Activated CD4-positive, alpha-beta T cell treated with anti-CD3 and anti-CD28 coated beads for 36 hours (primary cell): ENCODE results near the gene SH3BGRL3. TPM values are rescaled to one million over a fixed set of nuclear protein-coding genes. Genes with fewer than 3 reads are reported as not detected.
A peak's percentile ranks its signal among the peaks of the same experiment; 100 is the strongest.
"Not testable (repeated sequence)": the region's sequence is repeated elsewhere in the genome, so short reads cannot be mapped to it uniquely, and the experiment has no call there.

Source experiments
- ATAC-seq: fragments of 200-7000 bp; cut with Tn5 transposase; one replicate; pipeline ENCODE4 v1.10.0; 2021; ENCODE audit warnings: mild to moderate bottlenecking, moderate library complexity
- CTCF ChIA-PET: fragments of 350-600 bp; sonication (Branson Sonifier 250); formaldehyde crosslinking; loops from one replicate; lab custom pipeline; 2021; ENCODE audit warnings: antibody characterized with exemption; lab: Charles Lee
- POLR2A ChIA-PET: fragments of 350-600 bp; sonication (Branson Sonifier 250); formaldehyde crosslinking; loops from one replicate; lab custom pipeline; 2021; ENCODE audit warnings: antibody characterized with exemption, inconsistent platforms; lab: Charles Lee
- DNase-seq: peaks from one replicate; pipeline ENCODE4 v3.0.0-alpha.2; 2020
- H3K27ac Mint-ChIP-seq: one replicate; pipeline ENCODE4 v1.8.0; 2021; ENCODE audit warnings: mixed read lengths
- H3K27me3 Mint-ChIP-seq: one replicate; pipeline ENCODE4 v1.8.0; 2021; ENCODE audit warnings: mixed read lengths
- H3K36me3 Mint-ChIP-seq: one replicate; pipeline ENCODE4 v1.8.0; 2021; ENCODE audit warnings: low read depth, mixed read lengths
- H3K4me1 Mint-ChIP-seq: one replicate; pipeline ENCODE4 v1.8.0; 2021; ENCODE audit warnings: mixed read lengths
- H3K4me3 Mint-ChIP-seq: one replicate; pipeline ENCODE4 v1.8.0; 2021; ENCODE audit warnings: mild to moderate bottlenecking, moderate library complexity, mixed read lengths
- H3K9me3 Mint-ChIP-seq: one replicate; pipeline ENCODE4 v1.8.0; 2021; ENCODE audit warnings: low read depth, mixed read lengths
- intact Hi-C, 2 experiments: fragments of 100-400 bp; cut with DNase I in 1 of 2; cut with micrococcal nuclease in 1 of 2; formaldehyde crosslinking; loops; one replicate each; pipeline versions ENCODE4 v1.14.2 to v1.15.1; 2022 to 2024; cut with DNase I, micrococcal nuclease
- total RNA-seq, 2 experiments: library from RNA; stranded (reverse); gene quantifications; one replicate each; pipeline ENCODE4 v1.2.3, GENCODE V29; 2021

The SH3BGRL3 gene
- total RNA-seq, 2 experiments from 2014 or later: 267 to 381 TPM

DNA sequence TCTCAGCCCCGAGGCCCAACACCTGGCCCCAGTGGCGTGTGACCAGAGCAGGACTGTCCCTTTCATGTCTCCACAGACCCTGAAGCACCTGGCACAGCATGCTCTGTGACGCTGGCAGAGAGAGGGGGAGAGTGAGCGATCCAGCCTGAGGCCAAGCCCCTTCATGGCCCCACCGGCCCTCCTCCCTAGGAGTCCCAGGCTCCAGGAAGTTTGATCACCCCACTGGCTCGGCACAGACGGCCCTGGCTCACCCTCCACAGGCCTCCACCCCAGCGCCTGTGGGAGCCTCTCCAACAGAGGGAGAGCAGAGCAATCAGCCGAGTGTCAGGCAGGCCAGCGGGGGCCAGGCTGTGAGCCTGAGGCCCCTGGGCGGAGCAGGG, 11.0 kb downstream of the SH3BGRL3 start:
- H3K4me3 Mint-ChIP-seq: no peak overlapping the region
- ATAC-seq (no peak), DNase-seq (no peak)
- peak overlapping the region; percentile 96 for H3K27ac Mint-ChIP-seq
- H3K4me1 Mint-ChIP-seq: peaks cover 66% of the 10 kb centered on the region
- CTCF ChIA-PET: interaction anchor here (3.0 to 17.6 kb wide), 2 partner anchors 10 to 28 kb away, joined by 19 to 399 read pairs; partner anchors contain the start of gene CD52
- POLR2A ChIA-PET: no interaction called here
- H3K36me3 Mint-ChIP-seq: peaks cover 7% of the 10 kb centered on the region
- no peaks in the 10 kb centered on the region for H3K27me3 Mint-ChIP-seq
- intact Hi-C loops: no loop called here
- no peaks in the 10 kb centered on the region for H3K9me3 Mint-ChIP-seq

- ChIA-PET CTCF (interaction anchor here (0.9 kb wide), 1 partner anchor 126 kb away, joined by 3 read pairs; no protein-coding TSS in a partner anchor), POLR2A (no interaction called here)
- DNase-seq: no peak
- H3K36me3 Mint-ChIP-seq: peaks cover 7% of the 10 kb centered on the region
- H3K9me3 Mint-ChIP-seq: no peaks in the 10 kb centered on the region
- no peak overlapping the region for H3K4me3 Mint-ChIP-seq
- H3K27ac Mint-ChIP-seq: peak overlapping the region; percentile 29
- H3K27me3 Mint-ChIP-seq: no peaks in the 10 kb centered on the region
- ATAC-seq: no peak
- H3K4me1 Mint-ChIP-seq: peaks cover 60% of the 10 kb centered on the region
- intact Hi-C loops: no loop called here
Observed at GRCh38 chr1:26291433-26291832, 11.5 kb downstream of the SH3BGRL3 start.

DNA sequence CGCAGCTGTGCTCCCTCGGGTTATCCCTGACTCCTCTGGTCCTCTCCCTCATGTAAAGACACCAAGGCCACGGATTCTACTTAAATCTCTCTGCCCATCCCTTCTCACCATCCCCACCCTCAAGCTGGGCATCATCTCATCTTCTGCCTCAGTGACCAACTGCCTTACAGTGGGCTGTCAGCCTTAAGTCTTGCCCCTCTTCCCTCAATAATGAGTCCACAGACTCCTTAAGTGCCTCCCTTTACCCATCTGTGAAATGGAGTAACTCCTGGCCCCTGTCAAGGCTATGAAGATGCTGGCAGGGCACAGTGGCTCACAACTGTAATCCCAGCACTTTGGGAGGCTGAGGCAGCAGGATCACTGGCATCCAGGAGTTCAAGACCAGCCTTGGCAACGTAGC, 12.1 kb downstream of the SH3BGRL3 start:
- peaks cover 7% of the 10 kb centered on the region for H3K36me3 Mint-ChIP-seq
- H3K27ac Mint-ChIP-seq: peak overlapping the region; percentile 29
- intact Hi-C loops: no loop called here
- H3K4me3 Mint-ChIP-seq: no peak overlapping the region
- POLR2A ChIA-PET: no interaction called here
- H3K27me3 Mint-ChIP-seq: no peaks in the 10 kb centered on the region
- no peak for DNase-seq
- CTCF ChIA-PET: interaction anchor here (0.9 kb wide), 1 partner anchor 125 kb away, joined by 3 read pairs; no protein-coding TSS in a partner anchor
- ATAC-seq: no peak
- H3K9me3 Mint-ChIP-seq: no peaks in the 10 kb centered on the region
- H3K4me1 Mint-ChIP-seq: peaks cover 55% of the 10 kb centered on the region

DNA sequence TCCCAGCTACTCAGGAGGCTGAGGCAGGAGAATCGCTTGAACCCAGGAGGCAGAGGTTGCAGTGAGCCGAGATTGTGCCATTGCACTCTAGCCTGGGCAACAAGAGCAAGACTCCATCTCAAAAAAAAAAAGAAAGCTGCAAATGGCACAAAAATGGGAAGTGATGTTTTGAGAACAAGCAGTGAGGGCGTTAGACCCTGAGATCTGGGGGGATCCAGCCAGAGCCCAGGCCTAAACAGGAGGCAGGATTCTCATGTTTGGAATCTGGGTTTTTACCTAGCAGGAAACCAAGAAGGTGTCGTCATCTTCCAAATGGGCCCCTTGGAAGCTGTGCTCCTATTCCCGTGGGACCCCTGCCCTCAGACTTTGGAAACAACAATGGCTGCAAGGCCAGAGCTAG, 12.8 kb downstream of the SH3BGRL3 start:
- CTCF ChIA-PET, H3K9me3 Mint-ChIP-seq, H3K36me3 Mint-ChIP-seq, H3K27me3 Mint-ChIP-seq, H3K27ac Mint-ChIP-seq, intact Hi-C loops, DNase-seq, POLR2A ChIA-PET, H3K4me3 Mint-ChIP-seq, ATAC-seq: not testable (repeated sequence)
- H3K4me1 Mint-ChIP-seq: peaks cover 47% of the 10 kb centered on the region

DNA sequence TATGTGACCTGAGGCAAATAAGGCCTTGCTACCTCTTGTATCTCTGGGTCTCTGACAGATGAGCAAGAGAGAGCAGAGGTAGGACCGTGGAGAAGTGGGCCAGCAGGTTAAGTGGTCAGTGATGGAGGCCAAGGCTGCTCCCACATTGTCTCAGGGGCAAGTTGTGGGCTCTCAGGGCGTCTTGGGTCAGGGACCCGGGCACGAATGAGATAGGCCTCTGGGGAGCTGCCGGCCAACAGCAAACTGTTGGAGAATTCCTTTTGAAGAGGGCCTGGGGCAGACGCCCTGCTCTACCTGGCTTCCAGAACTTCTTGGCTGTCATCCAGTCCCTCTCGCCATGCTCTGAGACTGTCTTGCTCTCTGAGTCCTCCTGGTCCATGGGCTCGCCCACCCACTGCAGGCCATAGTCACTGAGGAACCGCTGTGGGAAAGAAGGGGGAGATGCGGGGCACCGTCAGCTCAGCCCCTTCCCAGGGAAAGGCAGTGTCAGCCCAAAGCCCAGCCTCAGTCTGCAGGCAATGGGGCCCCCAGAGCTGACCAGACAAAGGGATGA, 14.1 kb downstream of the SH3BGRL3 start:
- H3K27ac Mint-ChIP-seq: no peak overlapping the region
- ATAC-seq: no peak
- no peak for DNase-seq
- no peak overlapping the region for H3K4me3 Mint-ChIP-seq
- H3K36me3 Mint-ChIP-seq: peaks cover 7% of the 10 kb centered on the region
- intact Hi-C loops: no loop called here
- POLR2A ChIA-PET: no interaction called here
- no peaks in the 10 kb centered on the region for H3K9me3 Mint-ChIP-seq
- H3K27me3 Mint-ChIP-seq: no peaks in the 10 kb centered on the region
- H3K4me1 Mint-ChIP-seq: peaks cover 34% of the 10 kb centered on the region
- CTCF ChIA-PET: no interaction called here

DNA sequence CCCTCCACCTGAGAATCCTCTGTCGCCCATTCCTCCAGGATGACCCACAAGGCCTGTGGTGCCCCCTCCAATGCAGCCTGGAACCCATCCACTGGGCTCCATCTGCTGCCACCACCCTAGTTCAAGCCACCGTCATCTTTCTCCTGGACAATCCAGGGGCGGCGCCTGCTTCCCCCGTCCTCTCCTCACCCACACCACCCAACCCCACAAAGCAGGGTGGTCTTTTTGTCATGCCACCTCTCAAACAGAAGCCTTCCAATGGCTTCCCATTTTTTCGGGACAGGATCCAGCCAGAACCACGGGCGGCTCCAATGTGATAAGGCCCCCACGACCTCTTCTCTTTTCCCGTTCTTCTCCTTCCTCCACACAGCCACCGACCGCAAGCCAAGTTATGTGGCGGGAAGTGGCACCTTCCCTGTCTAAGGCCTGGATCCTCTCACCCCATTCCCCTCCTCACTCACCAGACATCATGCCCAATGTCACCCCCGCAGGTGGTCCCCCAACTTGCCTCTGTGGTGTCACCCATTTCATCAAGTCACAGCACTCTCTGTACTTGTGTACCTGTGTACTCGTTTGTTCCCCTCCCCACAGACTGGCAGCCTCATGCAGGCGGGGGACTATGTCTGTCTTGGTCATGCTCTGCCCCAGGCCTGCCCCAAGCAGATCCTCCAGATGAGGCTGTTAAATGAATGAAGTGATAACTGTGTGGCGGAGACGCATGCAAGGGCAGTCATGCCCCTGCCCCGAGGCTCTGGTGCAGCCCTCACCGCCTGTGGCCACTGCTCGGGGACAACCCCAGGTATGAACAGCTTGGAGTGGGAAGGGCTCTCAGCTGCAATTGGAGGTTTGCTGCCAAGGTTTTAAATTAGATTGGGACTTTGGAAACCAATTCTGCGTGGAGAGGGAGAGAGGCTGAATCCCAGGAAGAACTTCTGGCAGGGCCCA, 15.6 kb downstream of the SH3BGRL3 start:
- ChIA-PET POLR2A (interaction anchor here (0.5 kb wide), 1 partner anchor 462 kb away, joined by 3 read pairs; no protein-coding TSS in a partner anchor), CTCF (no interaction called here)
- ATAC-seq (no peak), DNase-seq (no peak)
- Mint-ChIP-seq H3K27ac (no peak overlapping the region), H3K9me3 (no peaks in the 10 kb centered on the region), H3K4me3 (no peak overlapping the region), H3K36me3 (peaks cover 3% of the 10 kb centered on the region), H3K4me1 (peaks cover 20% of the 10 kb centered on the region), H3K27me3 (no peaks in the 10 kb centered on the region)
- intact Hi-C loops: no loop called here

- ChIA-PET CTCF (interaction anchor here (1.1 kb wide), 1 partner anchor 10 kb away, joined by 4 read pairs; no protein-coding TSS in a partner anchor), POLR2A (interaction anchor here (0.5 kb wide), 1 partner anchor 463 kb away, joined by 3 read pairs; no protein-coding TSS in a partner anchor)
- peaks cover 3% of the 10 kb centered on the region for H3K36me3 Mint-ChIP-seq
- intact Hi-C loops: no loop called here
- H3K27me3 Mint-ChIP-seq: no peaks in the 10 kb centered on the region
- ATAC-seq (no peak), DNase-seq (no peak)
- no peak overlapping the region for H3K27ac Mint-ChIP-seq
- no peaks in the 10 kb centered on the region for H3K9me3 Mint-ChIP-seq
- peaks cover 11% of the 10 kb centered on the region for H3K4me1 Mint-ChIP-seq
- no peak overlapping the region for H3K4me3 Mint-ChIP-seq
Observed at GRCh38 chr1:26296340-26297056, 16.6 kb downstream of the SH3BGRL3 start.

GRCh38 chr1:26297057-26297790, 17.3 kb downstream of the SH3BGRL3 start:
- Mint-ChIP-seq H3K4me3 (no peak overlapping the region), H3K36me3 (peaks cover 3% of the 10 kb centered on the region), H3K4me1 (peaks cover 5% of the 10 kb centered on the region), H3K27ac (no peak overlapping the region), H3K9me3 (no peaks in the 10 kb centered on the region), H3K27me3 (no peaks in the 10 kb centered on the region)
- CTCF ChIA-PET: interaction anchor here (1.1 kb wide), 1 partner anchor 11 kb away, joined by 4 read pairs; no protein-coding TSS in a partner anchor
- intact Hi-C loops: no loop called here
- DNase-seq (no peak), ATAC-seq (no peak)
- POLR2A ChIA-PET: no interaction called here

GRCh38 chr1:26297791-26298124, 17.9 kb downstream of the SH3BGRL3 start:
- CTCF ChIA-PET: interaction anchor here (1.1 kb wide), 1 partner anchor 11 kb away, joined by 4 read pairs; no protein-coding TSS in a partner anchor
- ATAC-seq (no peak), DNase-seq (no peak)
- Mint-ChIP-seq H3K27ac (no peak overlapping the region), H3K36me3 (peaks cover 3% of the 10 kb centered on the region), H3K9me3 (no peaks in the 10 kb centered on the region), H3K4me3 (no peak overlapping the region), H3K27me3 (no peaks in the 10 kb centered on the region), H3K4me1 (peaks cover 4% of the 10 kb centered on the region)
- POLR2A ChIA-PET: no interaction called here
- intact Hi-C loops: no loop called here

DNA sequence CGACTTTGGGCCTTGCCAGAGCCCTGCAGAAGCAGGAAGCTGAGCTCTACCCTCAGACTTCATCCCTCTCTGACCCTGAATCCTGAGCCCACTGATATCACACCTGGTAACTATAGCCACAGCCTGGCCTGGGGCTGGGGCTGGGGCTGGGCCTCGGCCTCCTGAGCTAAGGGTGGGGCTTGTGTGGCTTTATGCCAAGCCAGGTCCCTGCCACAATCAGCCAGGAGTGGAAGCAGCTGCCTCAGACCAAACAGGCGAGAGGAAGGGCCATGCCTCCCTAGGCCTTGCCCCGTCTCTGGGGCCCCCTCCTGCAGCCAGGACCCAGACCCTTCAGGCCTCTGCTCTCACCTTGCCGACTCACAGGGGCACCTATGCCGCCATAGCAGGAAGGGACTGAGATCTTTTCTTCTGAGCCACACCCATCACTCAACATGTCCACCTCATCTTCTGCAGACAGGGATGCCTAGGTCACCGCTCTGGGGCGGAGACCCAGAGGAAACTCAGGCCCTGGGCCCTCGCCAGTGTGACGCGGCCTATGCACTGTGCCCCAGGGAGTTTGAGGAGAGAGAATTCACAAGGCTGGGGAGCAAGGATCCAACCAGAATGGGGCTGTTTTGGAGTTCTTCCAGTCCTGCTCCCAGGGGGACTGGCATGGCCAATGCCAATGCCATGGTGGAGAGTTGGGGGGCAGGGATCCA, 20.8 kb downstream of the SH3BGRL3 start:
- no peaks in the 10 kb centered on the region for H3K9me3 Mint-ChIP-seq
- H3K27ac Mint-ChIP-seq: no peak overlapping the region
- intact Hi-C loops: no loop called here
- ChIA-PET POLR2A (interaction anchor here (1.3 kb wide), 1 partner anchor 12 kb away, joined by 7 read pairs; no protein-coding TSS in a partner anchor), CTCF (interaction anchor here (1.1 to 5.2 kb wide), 3 partner anchors 11 to 30 kb away, joined by 3 to 19 read pairs (median 5); no protein-coding TSS in a partner anchor)
- ATAC-seq (no peak), DNase-seq (no peak)
- H3K27me3 Mint-ChIP-seq: no peaks in the 10 kb centered on the region
- H3K4me3 Mint-ChIP-seq: no peak overlapping the region
- peaks cover 5% of the 10 kb centered on the region for H3K4me1 Mint-ChIP-seq
- H3K36me3 Mint-ChIP-seq: no peaks in the 10 kb centered on the region
